ENCODE data around the gene DSCAML1. TPM values are rescaled to one million over a fixed set of nuclear protein-coding genes. Genes with fewer than 3 reads are reported as not detected.

The DSCAML1 gene
- total RNA-seq, 1 donor from 2014 or later: not detected

GRCh38 chr11:117710211-117710610 is 86.8 kb downstream of the DSCAML1 start:
- Mint-ChIP-seq H3K9me3 (ENCODE audit: unreplicated experiment) (no peaks in the 10 kb centered on the region), H3K27me3 (ENCODE audit: unreplicated experiment) (peaks cover 36% of the 10 kb centered on the region), H3K4me3 (ENCODE audit: unreplicated experiment) (no peak overlapping the region), H3K27ac (ENCODE audit: unreplicated experiment) (no peak overlapping the region), H3K36me3 (ENCODE audit: unreplicated experiment) (no peaks in the 10 kb centered on the region), H3K4me1 (ENCODE audit: unreplicated experiment) (no peaks in the 10 kb centered on the region)
- DNase-seq (ENCODE audit: extremely low spot score, unreplicated experiment): no peak
- TF ChIP-seq CTCF (IDR thresholded peaks at IDR 0.05): no peak

- Mint-ChIP-seq H3K9me3 (ENCODE audit: unreplicated experiment) (no peaks in the 10 kb centered on the region), H3K27me3 (ENCODE audit: unreplicated experiment) (peaks cover 56% of the 10 kb centered on the region), H3K27ac (ENCODE audit: unreplicated experiment) (no peak overlapping the region), H3K4me1 (ENCODE audit: unreplicated experiment) (no peaks in the 10 kb centered on the region), H3K4me3 (ENCODE audit: unreplicated experiment) (no peak overlapping the region), H3K36me3 (ENCODE audit: unreplicated experiment) (no peaks in the 10 kb centered on the region)
- no peak for TF ChIP-seq CTCF (IDR thresholded peaks at IDR 0.05)
- DNase-seq (ENCODE audit: extremely low spot score, unreplicated experiment): no peak
Measured at GRCh38 chr11:117706322-117706814, 90.6 kb downstream of the DSCAML1 start.

GRCh38 chr11:117705866-117706265 is 91.2 kb downstream of the DSCAML1 start:
- no peak for DNase-seq (ENCODE audit: extremely low spot score, unreplicated experiment)
- Mint-ChIP-seq H3K4me1 (ENCODE audit: unreplicated experiment) (no peaks in the 10 kb centered on the region), H3K9me3 (ENCODE audit: unreplicated experiment) (no peaks in the 10 kb centered on the region), H3K4me3 (ENCODE audit: unreplicated experiment) (no peak overlapping the region), H3K27me3 (ENCODE audit: unreplicated experiment) (peaks cover 54% of the 10 kb centered on the region), H3K27ac (ENCODE audit: unreplicated experiment) (no peak overlapping the region), H3K36me3 (ENCODE audit: unreplicated experiment) (no peaks in the 10 kb centered on the region)
- no peak for TF ChIP-seq CTCF (IDR thresholded peaks at IDR 0.05)

- peaks cover 49% of the 10 kb centered on the region for H3K27me3 Mint-ChIP-seq (ENCODE audit: unreplicated experiment)
- DNase-seq (ENCODE audit: extremely low spot score, unreplicated experiment): no peak
- H3K36me3 Mint-ChIP-seq (ENCODE audit: unreplicated experiment): no peaks in the 10 kb centered on the region
- H3K4me1 Mint-ChIP-seq (ENCODE audit: unreplicated experiment): no peaks in the 10 kb centered on the region
- no peak overlapping the region for H3K27ac Mint-ChIP-seq (ENCODE audit: unreplicated experiment)
- H3K4me3 Mint-ChIP-seq (ENCODE audit: unreplicated experiment): no peak overlapping the region
- no peak for TF ChIP-seq CTCF (IDR thresholded peaks at IDR 0.05)
- H3K9me3 Mint-ChIP-seq (ENCODE audit: unreplicated experiment): no peaks in the 10 kb centered on the region
Measured at GRCh38 chr11:117704395-117705100, 92.5 kb downstream of the DSCAML1 start.

GRCh38 chr11:117702946-117703598 is 93.9 kb downstream of the DSCAML1 start:
- DNase-seq (ENCODE audit: extremely low spot score, unreplicated experiment): no peak
- peaks cover 55% of the 10 kb centered on the region for H3K27me3 Mint-ChIP-seq (ENCODE audit: unreplicated experiment)
- no peak overlapping the region for H3K4me3 Mint-ChIP-seq (ENCODE audit: unreplicated experiment)
- H3K36me3 Mint-ChIP-seq (ENCODE audit: unreplicated experiment): no peaks in the 10 kb centered on the region
- H3K4me1 Mint-ChIP-seq (ENCODE audit: unreplicated experiment): no peaks in the 10 kb centered on the region
- H3K27ac Mint-ChIP-seq (ENCODE audit: unreplicated experiment): no peak overlapping the region
- no peaks in the 10 kb centered on the region for H3K9me3 Mint-ChIP-seq (ENCODE audit: unreplicated experiment)
- no peak for TF ChIP-seq CTCF (IDR thresholded peaks at IDR 0.05)
